HG03159 (cell line): Measurements from ENCODE around the gene PLXNC1.
A peak's percentile ranks its signal among the peaks of the same experiment; 100 is the strongest.

Experiments
- ATAC-seq: cut with Tn5 transposase; IDR thresholded peaks from one replicate; pipeline ENCODE4 v1.9.1; 2021; ENCODE audit warnings: mild to moderate bottlenecking, moderate library complexity; ENCODE audit not compliant: unreplicated experiment

Gene PLXNC1

GRCh38 chr12:94147991-94148738 lies at the start of gene PLXNC1:
PLXNC1 (plus strand) TSS chr12:94148577; CDS start chr12:94148972, 395 bp downstream.
- peak; percentile 39 for ATAC-seq

GRCh38 chr12:94099191-94099590 lies 49.2 kb upstream of the PLXNC1 start:
- ATAC-seq: no peak

GRCh38 chr12:94099632-94100031 lies 48.7 kb upstream of the PLXNC1 start:
- no peak for ATAC-seq

- no peak for ATAC-seq
These were observed 48.2 kb upstream of the PLXNC1 start for GRCh38 chr12:94100211-94100627.

GRCh38 chr12:94100990-94101737 lies 47.2 kb upstream of the PLXNC1 start:
- ATAC-seq: peak; percentile 62

- ATAC-seq: peak; percentile 86
These were observed 46.4 kb upstream of the PLXNC1 start for GRCh38 chr12:94101738-94102660.

GRCh38 chr12:94103986-94104385 lies 44.4 kb upstream of the PLXNC1 start:
- no peak for ATAC-seq

- no peak for ATAC-seq
These were observed 40.5 kb upstream of the PLXNC1 start for GRCh38 chr12:94107910-94108309.

GRCh38 chr12:94109160-94109559 lies 39.2 kb upstream of the PLXNC1 start:
- ATAC-seq: no peak

- no peak for ATAC-seq
These were observed 38.1 kb upstream of the PLXNC1 start for GRCh38 chr12:94110258-94110657.

- no peak for ATAC-seq
These were observed 37.1 kb upstream of the PLXNC1 start for GRCh38 chr12:94111302-94111701.

GRCh38 chr12:94112121-94112520 lies 36.3 kb upstream of the PLXNC1 start:
- no peak for ATAC-seq

- ATAC-seq: no peak
These were observed 34.2 kb upstream of the PLXNC1 start for GRCh38 chr12:94114166-94114565.

- ATAC-seq: no peak
These were observed 32.2 kb upstream of the PLXNC1 start for GRCh38 chr12:94116191-94116590.

- no peak for ATAC-seq
These were observed 26.5 kb upstream of the PLXNC1 start for GRCh38 chr12:94121886-94122285.

- no peak for ATAC-seq
These were observed 25.8 kb upstream of the PLXNC1 start for GRCh38 chr12:94122591-94122990.

GRCh38 chr12:94123127-94123526 lies 25.2 kb upstream of the PLXNC1 start:
- ATAC-seq: no peak

GRCh38 chr12:94126067-94126466 lies 22.3 kb upstream of the PLXNC1 start:
- ATAC-seq: no peak

GRCh38 chr12:94127239-94128131 lies 20.9 kb upstream of the PLXNC1 start:
- ATAC-seq: no peak

GRCh38 chr12:94128280-94128679 lies 20.1 kb upstream of the PLXNC1 start:
- no peak for ATAC-seq
